K562 (cell line): ENCODE data around the gene PARD3B. TPM values are rescaled to one million over a fixed set of nuclear protein-coding genes. Genes with fewer than 3 reads are reported as not detected.
A peak's percentile ranks its signal among the peaks of the same experiment; 100 is the strongest.

Experiments
- ATAC-seq: fragments of 200-7000 bp; cut with Tn5 transposase; 3 replicates; pipeline ENCODE4 v1.9.1; 2020; ENCODE audit warnings: moderate library complexity
- BruUV-seq: library from RNA; stranded (reverse); fragments of 400-500 nt; replicated peaks from 2 replicates; lab custom pipeline; 2021; lab: Mats Ljungman, UMichigan
- CTCF ChIA-PET: fragments of 300-600 bp; formaldehyde crosslinking; extraction: SDS; loops from one replicate; lab custom pipeline; 2021; ENCODE audit warnings: low intra/inter-chr PET ratio; lab: Yijun Ruan, JAX
- POLR2A ChIA-PET: fragments of 300-600, 350-650 bp; sonication (Branson Sonifier 250); formaldehyde crosslinking; extraction: SDS; loops from one replicate; lab custom pipeline; 2021; ENCODE audit warnings: antibody characterized with exemption, inconsistent platforms; lab: Yijun Ruan, JAX
- DNase-seq, 4 experiments: peaks; one replicate each; pipeline versions ENCODE4 v3.0.0 to v3.0.0-alpha.2; 2011 to 2018; ENCODE audit warnings: low spot score in 3 of 4, mixed read lengths in 3 of 4; ENCODE audit errors: extremely low read depth in 1 of 4
- FAIRE-seq: peaks from 2 replicates; lab custom pipeline; 2011; peaks lifted over from hg19 to GRCh38; lab: Jason Lieb, UNC
- H2AFZ ChIP-seq: 2 replicates; pipeline ENCODE4 v1.6.0; 2011; ENCODE audit warnings: low read depth, low read length, control low read depth, inconsistent platforms
- H3K27ac ChIP-seq: fragments of 200-600 bp; 3 replicates; pipeline ENCODE4 v1.8.0; 2011; ENCODE audit warnings: low read depth, mild to moderate bottlenecking, control low read depth, inconsistent platforms, low read length, moderate library complexity, mixed read lengths; ENCODE audit errors: extremely low read depth
- H3K27me3 ChIP-seq, 2 experiments: fragments of 300-600 bp in 1 of 2; 2 replicates in 1 of 2; 3 replicates in 1 of 2; pipeline versions ENCODE4 v1.6.0 to v1.8.0; 2011; ENCODE audit warnings: inconsistent platforms in 2 of 2, low read length in 2 of 2, mild to moderate bottlenecking in 1 of 2, mixed read lengths in 1 of 2, moderate library complexity in 1 of 2; ENCODE audit not compliant: control insufficient read depth in 2 of 2, insufficient read depth in 2 of 2
- H3K36me3 ChIP-seq: fragments of 300-600 bp; 3 replicates; pipeline ENCODE4 v1.8.0; 2011; ENCODE audit warnings: mild to moderate bottlenecking, low read length, inconsistent platforms; ENCODE audit not compliant: control insufficient read depth, insufficient read depth
- H3K4me1 ChIP-seq, 2 experiments: fragments of 200-600 bp in 1 of 2; replicated peaks in 1 of 2; 2 replicates in 1 of 2; 3 replicates in 1 of 2; pipeline versions ENCODE4 v1.5.1 to v1.8.0; 2011; ENCODE audit warnings: inconsistent platforms in 2 of 2, low read length in 2 of 2, mild to moderate bottlenecking in 1 of 2, mixed read lengths in 1 of 2, moderate library complexity in 1 of 2; ENCODE audit not compliant: control insufficient read depth in 2 of 2, insufficient read depth in 2 of 2
- H3K4me2 ChIP-seq: 2 replicates; pipeline ENCODE4 v1.6.1; 2011; ENCODE audit warnings: low read length, control low read depth, inconsistent platforms, mixed read lengths; ENCODE audit not compliant: insufficient read depth
- H3K4me3 ChIP-seq: fragments of 200-600 bp; sonication (generic), shearing (Covaris generic); 2 replicates; pipeline ENCODE4 v1.5.1; 2016; ENCODE audit warnings: control low read depth, inconsistent platforms
- H3K79me2 ChIP-seq: fragments of 200-600 bp; 3 replicates; pipeline ENCODE4 v1.8.0; 2011; ENCODE audit warnings: low read length, inconsistent platforms; ENCODE audit not compliant: control insufficient read depth, insufficient read depth
- H3K9ac ChIP-seq, 2 experiments: 2 replicates each; pipeline versions ENCODE4 v1.6.0 to v1.6.1; 2011; ENCODE audit warnings: low read depth in 2 of 2, low read length in 2 of 2, control low read depth in 1 of 2, inconsistent platforms in 1 of 2, mild to moderate bottlenecking in 1 of 2, mixed read lengths in 1 of 2; ENCODE audit not compliant: insufficient read depth in 1 of 2
- H3K9me1 ChIP-seq: one replicate; pipeline ENCODE4 v1.6.0; 2011; ENCODE audit warnings: inconsistent platforms, mild to moderate bottlenecking, low read length, moderate library complexity; ENCODE audit not compliant: control insufficient read depth, insufficient read depth
- H3K9me3 ChIP-seq: replicated peaks from 2 replicates; pipeline ENCODE4 v1.5.1; 2011; ENCODE audit warnings: low read depth, low read length, inconsistent platforms; ENCODE audit not compliant: control insufficient read depth, insufficient read depth
- H4K20me1 ChIP-seq: replicated peaks from 2 replicates; pipeline ENCODE4 v1.6.1; 2011; ENCODE audit warnings: low read length, inconsistent platforms, mixed read lengths; ENCODE audit not compliant: control insufficient read depth, insufficient read depth
- COPS2 ChIP-seq: fragments of 450-650 bp; conservative IDR thresholded peaks from 2 replicates; pipeline ENCODE4 v1.6.1; 2016; ENCODE audit warnings: mild to moderate bottlenecking, moderate library complexity
- TFE3 ChIP-seq: fragments of 450-650 bp; formaldehyde crosslinking; IDR thresholded peaks from 2 replicates; pipeline ENCODE4 v1.4.0; 2020; ENCODE audit warnings: mild to moderate bottlenecking, mixed read lengths
- ZNF140 ChIP-seq: fragments of 250-450 bp; sonication (Bioruptor Pico); IDR thresholded peaks from 2 replicates; pipeline ENCODE4 v1.8.0; 2021; ENCODE audit warnings: moderate library complexity, mild to moderate bottlenecking, inconsistent platforms
- WGBS: fragments of 100-300 bp; shearing (Covaris generic); methylation state at CpG from one replicate; pipeline ENCODE4 v1.1.6; 2016; ENCODE audit warnings: low coverage, mixed read lengths; ENCODE audit not compliant: insufficient coverage; ENCODE audit errors: missing lambda C conversion rate; 5-methylcytosine and 5-hydroxymethylcytosine counted together
- in situ Hi-C: fragments of 300-500 bp; cut with MboI; formaldehyde crosslinking; loops from 4 replicates; pipeline ENCODE4 v1.15.0; 2018; ENCODE audit warnings: inconsistent platforms, mixed read lengths
- intact Hi-C: fragments of 100-400 bp; cut with micrococcal nuclease; formaldehyde crosslinking; loops from 2 replicates; pipeline ENCODE4 v1.14.2; 2022
- polyA plus RNA-seq, 8 experiments: library from polyadenylated mRNA; depleted of rRNA in 4 of 8; stranded (reverse) in 5 of 8; unstranded in 3 of 8; fragments of >200 nt; fragmentation: Nextera tagmentation in 2 of 8; fragmentation: Illumina TruSeq in 1 of 8; extraction: Ambion mirVana in 2 of 8; extraction: Trizol in 1 of 8; gene quantifications; 2 replicates each; pipeline versions ENCODE4 v1.2.1 to v1.2.3, GENCODE V29; 2011 to 2014; ENCODE audit warnings: inconsistent platforms in 1 of 8, missing spikeins in 1 of 8
- total RNA-seq, 7 experiments: library from RNA; depleted of rRNA in 6 of 7; stranded (reverse); fragments of >200 nt in 6 of 7; fragmentation: Illumina TruSeq in 2 of 7; extraction: Trizol in 2 of 7; gene quantifications; 2 replicates each; pipeline versions ENCODE4 v1.2.1 to v1.2.3, GENCODE V29; 2011 to 2021; ENCODE audit warnings: low replicate concordance in 1 of 7
- TF ChIP-seq, protein P1 (sequence below): fragments of 250-450 bp; sonication (Bioruptor Pico); IDR thresholded peaks from 2 replicates; pipeline ENCODE4 v1.8.0; 2022; ENCODE audit warnings: inconsistent platforms
- TF ChIP-seq, protein P2 (sequence below): fragments of 250-450 bp; sonication (Bioruptor Pico); IDR thresholded peaks from 2 replicates; pipeline ENCODE4 v1.5.0; 2021

Gene PARD3B
- total and polyA plus RNA-seq, 9 of the 15 experiments (the other 6 are each of a cell fraction or from before 2014, with no cell fraction given) = 0.15 to 3.0 (median 1.1) TPM

- no TSS peak for BruUV-seq
Observed at GRCh38 chr2:204718607-204719006, 173.3 kb downstream of the PARD3B start.

More at GRCh38 chr2:204718607-204719006, 173.3 kb downstream of the PARD3B start:
- no peaks in the 10 kb centered on the region for H3K9me3 ChIP-seq
- WGBS = 33% methylated on average over 3 of the region's 3 CpGs
- no peak overlapping the region for H3K9ac ChIP-seq
- H3K27me3 ChIP-seq = no peaks in the 10 kb centered on the region
- TF ChIP-seq, protein P1, sequence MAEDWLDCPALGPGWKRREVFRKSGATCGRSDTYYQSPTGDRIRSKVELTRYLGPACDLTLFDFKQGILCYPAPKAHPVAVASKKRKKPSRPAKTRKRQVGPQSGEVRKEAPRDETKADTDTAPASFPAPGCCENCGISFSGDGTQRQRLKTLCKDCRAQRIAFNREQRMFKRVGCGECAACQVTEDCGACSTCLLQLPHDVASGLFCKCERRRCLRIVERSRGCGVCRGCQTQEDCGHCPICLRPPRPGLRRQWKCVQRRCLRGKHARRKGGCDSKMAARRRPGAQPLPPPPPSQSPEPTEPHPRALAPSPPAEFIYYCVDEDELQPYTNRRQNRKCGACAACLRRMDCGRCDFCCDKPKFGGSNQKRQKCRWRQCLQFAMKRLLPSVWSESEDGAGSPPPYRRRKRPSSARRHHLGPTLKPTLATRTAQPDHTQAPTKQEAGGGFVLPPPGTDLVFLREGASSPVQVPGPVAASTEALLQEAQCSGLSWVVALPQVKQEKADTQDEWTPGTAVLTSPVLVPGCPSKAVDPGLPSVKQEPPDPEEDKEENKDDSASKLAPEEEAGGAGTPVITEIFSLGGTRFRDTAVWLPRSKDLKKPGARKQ = no peak
- peak; percentile 79 for TF ChIP-seq TFE3 (CRISPR knock-in tag)
- TF ChIP-seq ZNF140 = no peak
- TF ChIP-seq COPS2 = no peak
- TF ChIP-seq, protein P2, sequence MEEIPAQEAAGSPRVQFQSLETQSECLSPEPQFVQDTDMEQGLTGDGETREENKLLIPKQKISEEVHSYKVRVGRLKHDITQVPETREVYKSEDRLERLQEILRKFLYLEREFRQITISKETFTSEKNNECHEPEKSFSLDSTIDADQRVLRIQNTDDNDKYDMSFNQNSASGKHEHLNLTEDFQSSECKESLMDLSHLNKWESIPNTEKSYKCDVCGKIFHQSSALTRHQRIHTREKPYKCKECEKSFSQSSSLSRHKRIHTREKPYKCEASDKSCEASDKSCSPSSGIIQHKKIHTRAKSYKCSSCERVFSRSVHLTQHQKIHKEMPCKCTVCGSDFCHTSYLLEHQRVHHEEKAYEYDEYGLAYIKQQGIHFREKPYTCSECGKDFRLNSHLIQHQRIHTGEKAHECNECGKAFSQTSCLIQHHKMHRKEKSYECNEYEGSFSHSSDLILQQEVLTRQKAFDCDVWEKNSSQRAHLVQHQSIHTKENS = no peak
- H3K4me2 ChIP-seq = no peak overlapping the region
- H4K20me1 ChIP-seq = no peaks in the 10 kb centered on the region
- DNase-seq (no peak), FAIRE-seq (no peak), ATAC-seq (no peak)
- no peaks in the 10 kb centered on the region for H3K4me1 ChIP-seq
- H3K36me3 ChIP-seq = no peaks in the 10 kb centered on the region
- CTCF ChIA-PET = no interaction called here
- no peak overlapping the region for H3K4me3 ChIP-seq
- H3K79me2 ChIP-seq = no peaks in the 10 kb centered on the region
- H2AFZ ChIP-seq = no peak overlapping the region
- POLR2A ChIA-PET = no interaction called here
- intact Hi-C loops = no loop called here
- no peaks in the 10 kb centered on the region for H3K9me1 ChIP-seq
- in situ Hi-C loops = no loop called here
- no peak overlapping the region for H3K27ac ChIP-seq
